Right atrium auricular region (tissue), 2 donors: Measurements from ENCODE around the gene TCF12. TPM values are rescaled to one million over a fixed set of nuclear protein-coding genes. Genes with fewer than 3 reads are reported as not detected.
A peak's percentile ranks its signal among the peaks of the same experiment; 100 is the strongest.

ENCODE experiments used
- DNase-seq: peaks from one replicate; pipeline ENCODE4 v3.0.0-alpha.2; 2019; ENCODE audit warnings: low spot score
- H3K27ac ChIP-seq, 2 donors: fragments of 200-600 bp; sonication (generic); 1 replicate in 1 of 2; 2 replicates in 1 of 2; pipeline ENCODE4 v1.5.1; 2016 to 2019
- H3K27me3 ChIP-seq, 2 donors: fragments of 200-600 bp; sonication (generic); one replicate each; pipeline versions ENCODE4 v1.5.1 to v1.6.0; 2017 to 2019
- H3K36me3 ChIP-seq: fragments of 200-600 bp; sonication (generic); one replicate; pipeline ENCODE4 v1.5.1; 2016
- H3K4me1 ChIP-seq, 2 donors: fragments of 200-600 bp; sonication (generic); one replicate each; pipeline versions ENCODE4 v1.5.1 to v1.6.0; 2017 to 2019
- H3K4me3 ChIP-seq, 2 donors: fragments of 200-600 bp; sonication (generic); 1 replicate in 1 of 2; 2 replicates in 1 of 2; pipeline ENCODE4 v1.5.1; 2017 to 2019; ENCODE audit warnings: mild to moderate bottlenecking in 1 of 2, moderate library complexity in 1 of 2
- H3K9me3 ChIP-seq, 2 donors: fragments of 200-600 bp; sonication (generic); one replicate each; pipeline ENCODE4 v1.5.1; 2019
- total RNA-seq, 2 donors: library from RNA; depleted of rRNA; stranded (reverse); fragments of >200 nt; gene quantifications; one replicate each; pipeline ENCODE4 v1.1.0, GENCODE V29; 2016
- TF ChIP-seq, protein P1 (sequence below), 2 donors: fragments of 200-600 bp; sonication (generic); IDR thresholded peaks; one replicate each; pipeline ENCODE4 v1.5.1; 2019; ENCODE audit warnings: antibody characterized with exemption in 2 of 2

Gene TCF12
- total RNA-seq, 2 donors from 2014 or later: 35.2 to 40.0 TPM

DNA sequence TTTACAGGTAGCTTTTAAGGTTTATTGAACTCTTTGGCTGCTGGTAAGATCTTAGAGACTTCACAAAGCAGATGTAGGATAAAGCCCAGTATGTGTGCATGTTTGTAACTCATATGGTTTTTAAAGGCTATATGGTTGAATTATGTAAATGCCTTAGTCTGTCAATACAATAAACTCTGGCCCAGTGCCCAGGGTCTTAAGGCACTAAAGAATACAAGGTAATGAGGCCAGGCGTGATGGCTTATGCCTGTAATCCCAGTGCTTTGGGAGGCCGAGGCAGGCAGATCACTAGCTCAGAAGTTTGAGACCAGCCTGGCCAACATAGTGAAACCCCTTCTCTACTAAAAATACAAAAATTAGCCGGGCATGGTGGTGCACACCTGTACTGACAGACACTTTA is 287.6 kb downstream of the TCF12 start:
- TF ChIP-seq, protein P1, sequence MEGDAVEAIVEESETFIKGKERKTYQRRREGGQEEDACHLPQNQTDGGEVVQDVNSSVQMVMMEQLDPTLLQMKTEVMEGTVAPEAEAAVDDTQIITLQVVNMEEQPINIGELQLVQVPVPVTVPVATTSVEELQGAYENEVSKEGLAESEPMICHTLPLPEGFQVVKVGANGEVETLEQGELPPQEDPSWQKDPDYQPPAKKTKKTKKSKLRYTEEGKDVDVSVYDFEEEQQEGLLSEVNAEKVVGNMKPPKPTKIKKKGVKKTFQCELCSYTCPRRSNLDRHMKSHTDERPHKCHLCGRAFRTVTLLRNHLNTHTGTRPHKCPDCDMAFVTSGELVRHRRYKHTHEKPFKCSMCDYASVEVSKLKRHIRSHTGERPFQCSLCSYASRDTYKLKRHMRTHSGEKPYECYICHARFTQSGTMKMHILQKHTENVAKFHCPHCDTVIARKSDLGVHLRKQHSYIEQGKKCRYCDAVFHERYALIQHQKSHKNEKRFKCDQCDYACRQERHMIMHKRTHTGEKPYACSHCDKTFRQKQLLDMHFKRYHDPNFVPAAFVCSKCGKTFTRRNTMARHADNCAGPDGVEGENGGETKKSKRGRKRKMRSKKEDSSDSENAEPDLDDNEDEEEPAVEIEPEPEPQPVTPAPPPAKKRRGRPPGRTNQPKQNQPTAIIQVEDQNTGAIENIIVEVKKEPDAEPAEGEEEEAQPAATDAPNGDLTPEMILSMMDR (IDR thresholded peaks at IDR 0.05): no peak

DNA sequence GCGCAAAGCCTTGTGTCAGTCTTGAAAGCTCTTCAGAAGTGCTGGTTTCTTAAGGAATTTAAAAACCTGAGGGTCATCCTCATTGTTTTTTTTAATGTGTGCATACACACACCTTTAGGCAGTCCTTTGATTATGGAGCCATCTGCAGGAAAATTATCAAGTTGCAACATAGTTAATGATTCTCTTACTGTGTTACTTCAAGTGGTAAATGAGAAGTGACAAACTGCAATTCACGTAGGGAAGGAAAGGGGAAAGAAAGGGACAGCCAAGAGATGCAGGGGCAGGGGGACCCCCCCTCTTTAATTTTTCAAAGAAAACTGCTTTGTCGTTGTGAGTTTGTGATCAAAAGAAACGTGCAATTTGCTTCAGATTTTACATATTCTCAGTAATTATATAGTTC is 295.4 kb downstream of the TCF12 start:
- H3K9me3 ChIP-seq: no peaks in the 10 kb centered on the region
- no peaks in the 10 kb centered on the region for H3K36me3 ChIP-seq
- H3K4me3 ChIP-seq: no peak overlapping the region
- TF ChIP-seq, protein P1 (IDR thresholded peaks at IDR 0.05): peak; percentile 36 to 68
- H3K27me3 ChIP-seq: no peaks in the 10 kb centered on the region
- H3K4me1 ChIP-seq: peaks cover 0 to 33% of the 10 kb centered on the region in 2 donors
- no peak for DNase-seq
- no peak overlapping the region for H3K27ac ChIP-seq

More for the DNA sequence above, 287.6 kb downstream of the TCF12 start:
- H3K9me3 ChIP-seq: no peaks in the 10 kb centered on the region
- no peaks in the 10 kb centered on the region for H3K27me3 ChIP-seq
- no peak for DNase-seq
- no peak overlapping the region for H3K4me3 ChIP-seq
- no peak overlapping the region for H3K27ac ChIP-seq
- H3K4me1 ChIP-seq: peaks cover 0 to 4% of the 10 kb centered on the region in 2 donors
- H3K36me3 ChIP-seq: no peaks in the 10 kb centered on the region

DNA sequence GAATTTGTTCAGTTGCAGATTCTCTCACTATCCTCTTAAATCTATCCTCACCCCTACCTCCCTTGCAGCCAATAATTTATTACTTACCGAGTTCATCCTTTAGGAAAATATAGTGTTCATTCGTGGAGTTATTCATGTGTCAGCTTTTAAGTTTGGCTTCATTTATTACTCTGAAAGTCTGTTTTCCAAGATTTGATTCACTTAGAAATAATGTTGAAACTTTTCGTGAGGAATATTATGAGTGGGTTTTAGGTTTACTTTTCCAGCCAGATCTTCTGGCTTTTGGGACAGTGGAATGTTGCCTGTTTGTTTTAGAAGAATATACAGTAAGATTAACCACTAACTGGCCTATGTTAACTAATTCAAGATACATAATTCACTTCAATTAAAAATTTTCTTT is 296.9 kb downstream of the TCF12 start:
- no peak overlapping the region for H3K4me3 ChIP-seq
- no peak for DNase-seq
- peak overlapping the region in 1 of 2 donors; percentile 8 for H3K27ac ChIP-seq
- no peaks in the 10 kb centered on the region for H3K27me3 ChIP-seq
- H3K4me1 ChIP-seq: peaks cover 0 to 37% of the 10 kb centered on the region in 2 donors
- H3K9me3 ChIP-seq: no peaks in the 10 kb centered on the region
- no peaks in the 10 kb centered on the region for H3K36me3 ChIP-seq
- TF ChIP-seq, protein P1 (IDR thresholded peaks at IDR 0.05): no peak

DNA sequence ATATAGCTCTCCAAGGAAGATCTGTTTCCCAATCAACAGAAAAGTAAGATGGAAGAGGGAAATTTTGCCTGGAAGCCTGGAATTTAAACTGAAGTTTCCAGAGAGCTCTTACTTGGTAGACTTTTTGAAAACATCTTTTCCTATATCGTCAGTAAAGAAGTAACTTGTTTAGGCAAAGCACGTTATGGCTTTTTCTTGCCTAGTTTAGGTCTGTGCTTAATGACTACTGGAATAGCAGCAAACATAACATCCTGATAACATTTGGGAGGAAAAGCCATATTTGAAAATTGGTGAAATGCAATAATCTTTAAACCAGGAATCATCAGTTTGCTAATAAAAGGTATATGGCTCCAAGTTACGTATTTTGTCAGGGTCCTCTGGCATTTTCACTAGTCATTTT is 297.4 kb downstream of the TCF12 start:
- Histone ChIP-seq H3K27ac (peak overlapping the region; percentile 8), H3K9me3 (no peaks in the 10 kb centered on the region), H3K36me3 (no peaks in the 10 kb centered on the region), H3K4me1 (peaks cover 0 to 37% of the 10 kb centered on the region in 2 donors), H3K4me3 (no peak overlapping the region), H3K27me3 (no peaks in the 10 kb centered on the region)
- TF ChIP-seq, protein P1 (IDR thresholded peaks at IDR 0.05): no peak
- no peak for DNase-seq

DNA sequence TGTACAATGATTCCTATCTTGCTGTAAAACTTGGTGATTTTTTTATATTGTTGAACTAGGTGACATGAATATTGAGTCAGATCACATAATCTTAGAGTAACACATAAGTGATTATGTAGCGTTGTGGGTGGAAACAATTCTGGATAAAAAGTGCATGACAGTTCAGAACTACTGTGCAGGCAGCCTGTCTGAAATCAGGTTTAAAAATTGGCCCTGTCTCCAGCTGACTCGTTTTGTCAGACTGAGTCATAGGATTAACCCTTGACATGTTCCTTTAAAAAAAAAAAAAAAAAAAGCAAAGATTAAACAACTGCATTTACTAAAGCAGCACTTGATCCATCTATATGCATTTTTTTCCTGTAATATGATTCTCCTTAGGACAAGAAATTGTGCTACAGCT is 297.8 kb downstream of the TCF12 start:
- H3K27me3 ChIP-seq: no peaks in the 10 kb centered on the region
- H3K4me1 ChIP-seq: peaks cover 0 to 37% of the 10 kb centered on the region in 2 donors
- H3K27ac ChIP-seq: peak overlapping the region; percentile 0 to 8
- no peaks in the 10 kb centered on the region for H3K36me3 ChIP-seq
- TF ChIP-seq, protein P1 (IDR thresholded peaks at IDR 0.05): no peak
- H3K4me3 ChIP-seq: no peak overlapping the region
- no peaks in the 10 kb centered on the region for H3K9me3 ChIP-seq
- DNase-seq: no peak
